T-helper 1 cell (primary cell): ENCODE measurements around the gene VGF.
A peak's percentile ranks its signal among the peaks of the same experiment; 100 is the strongest.

ENCODE experiments used
- DNase-seq, 5 donors: peaks; one replicate each; pipeline ENCODE4 v3.0.0-alpha.2; 2012 to 2020

The VGF gene

DNA sequence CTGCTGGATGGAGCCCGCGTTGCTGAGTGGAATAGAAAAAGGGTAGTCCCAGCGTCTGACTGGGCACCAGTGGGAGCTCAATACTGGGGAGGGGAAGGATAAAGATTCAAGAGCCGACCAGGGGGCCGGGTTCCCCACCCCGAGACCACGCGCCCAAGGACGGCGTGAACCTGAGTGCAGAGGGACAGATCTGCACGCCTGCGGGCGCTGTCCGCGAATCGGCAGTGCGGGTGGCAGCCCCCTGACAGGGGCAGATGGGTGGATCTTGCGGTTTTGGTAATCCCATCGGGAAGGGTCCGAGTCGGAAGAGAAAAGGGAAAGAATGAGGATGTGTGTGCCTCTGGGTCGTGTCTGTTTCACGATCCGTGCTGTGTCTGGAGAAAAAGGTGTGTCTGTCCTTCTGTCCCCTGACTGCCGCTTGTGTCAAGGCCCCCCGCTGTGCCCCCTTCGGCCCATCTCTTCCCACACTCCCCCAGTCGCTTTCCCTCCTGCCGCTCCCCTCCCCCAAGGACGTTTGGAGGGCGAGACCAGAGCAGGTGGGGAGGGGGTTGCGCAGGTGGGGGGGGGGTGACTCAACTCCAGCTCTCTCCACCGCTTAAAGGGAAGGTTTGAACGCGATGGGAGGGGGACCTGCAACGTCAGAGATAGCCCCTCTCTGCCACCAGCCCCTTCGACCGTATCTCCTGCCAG lies 734 bp upstream of the VGF start:
- DNase-seq, result no peak

GRCh38 chr7:101164071-101164840 lies 1.1 kb downstream of the VGF start:
- no peak for DNase-seq

- peak in 1 of 5 donors; percentile 47 for DNase-seq
Measured at GRCh38 chr7:101163279-101164070, 1.9 kb downstream of the VGF start.

DNA sequence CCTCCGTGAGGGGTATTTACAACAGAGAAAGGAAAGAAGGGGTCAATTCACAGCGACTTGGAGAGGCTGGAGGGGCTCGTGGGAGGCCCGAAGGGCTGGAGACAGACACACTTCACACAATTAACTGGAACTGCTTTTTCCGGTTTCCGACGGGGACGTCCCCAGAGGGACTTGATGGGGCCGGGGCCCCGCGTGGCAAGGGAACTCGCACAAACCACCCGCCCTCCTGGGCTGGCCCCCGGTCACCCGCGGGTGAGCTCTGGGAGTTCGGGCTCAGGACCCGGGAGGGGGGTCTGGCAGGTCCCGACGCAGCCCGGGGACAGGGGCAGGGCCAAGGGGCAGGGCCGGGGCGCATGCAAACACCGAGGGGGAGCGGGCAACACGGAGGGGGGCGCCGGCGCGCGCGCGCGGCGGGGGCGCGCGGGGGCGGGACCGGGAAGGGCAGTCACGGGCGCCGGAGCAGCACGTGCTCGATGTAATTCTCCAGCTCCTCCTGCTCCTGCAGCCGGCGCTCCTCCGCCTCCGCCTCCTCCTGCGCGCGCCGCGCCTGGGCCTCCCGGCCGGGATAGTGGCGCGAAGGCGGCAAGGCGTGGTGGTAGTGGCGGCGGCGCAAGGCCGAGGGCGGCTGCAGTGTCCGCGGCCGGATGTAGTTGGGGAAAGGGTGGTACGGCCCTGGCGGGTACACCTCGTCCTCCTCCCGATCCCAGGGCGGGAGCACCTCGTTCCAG lies 2.7 kb downstream of the VGF start:
- no peak for DNase-seq

DNA sequence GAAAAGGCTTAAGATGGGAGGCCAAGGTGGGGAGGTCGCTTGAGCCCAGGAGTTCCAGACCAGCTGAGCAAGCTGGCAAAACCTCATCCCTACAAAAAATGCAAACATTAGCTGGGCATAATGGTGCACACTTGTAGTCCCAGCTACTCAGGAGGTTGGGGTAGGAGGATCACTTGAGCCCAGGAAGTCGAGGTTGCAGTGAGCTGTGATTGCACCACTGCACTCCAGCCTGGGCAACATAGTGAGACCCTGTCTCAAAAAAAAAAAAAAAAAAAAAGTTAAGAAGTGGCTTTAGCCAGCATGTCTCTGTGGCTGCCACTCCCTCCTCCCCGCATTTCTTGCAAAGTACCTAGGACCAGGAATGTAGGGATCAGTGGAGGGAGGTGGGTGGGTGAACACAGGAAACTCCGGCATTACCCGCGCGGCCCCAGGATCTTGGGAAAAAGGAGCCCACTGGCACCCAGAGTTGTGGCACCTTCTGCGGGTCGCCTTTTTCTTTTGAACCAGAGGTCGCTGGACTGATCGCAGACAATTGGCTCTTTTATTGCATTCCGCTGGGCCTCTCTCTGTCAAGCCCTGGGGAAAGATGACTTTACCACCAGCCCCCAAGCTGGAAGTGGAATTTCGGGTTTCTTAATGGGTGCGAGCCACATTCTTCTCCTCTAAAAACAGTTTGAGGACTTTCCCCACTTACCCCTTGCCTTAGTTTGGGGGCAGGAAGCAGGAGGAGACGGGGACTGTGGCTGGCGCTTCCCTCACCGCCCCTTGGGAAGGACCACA lies 3.5 kb downstream of the VGF start:
- no peak for DNase-seq

DNA sequence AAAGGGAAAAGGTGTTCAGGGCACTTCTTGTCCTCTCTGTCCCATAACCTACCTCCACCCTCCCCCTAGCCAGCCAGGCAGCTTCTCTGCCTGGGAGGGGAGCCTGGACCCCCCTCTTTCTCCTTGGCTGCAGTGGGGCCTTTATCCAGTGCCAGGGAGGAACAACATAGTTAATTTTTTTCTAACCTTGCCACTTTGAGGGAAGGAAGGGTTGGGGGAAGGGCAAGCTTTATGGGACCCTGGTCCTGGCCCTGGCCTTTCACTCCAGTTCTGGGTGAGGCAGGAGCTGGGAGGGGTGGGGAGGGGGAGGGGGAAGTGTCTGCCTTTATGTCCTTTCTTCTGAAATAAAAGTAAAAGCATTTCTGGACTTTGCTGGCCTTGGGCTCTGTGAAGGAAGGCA lies 4.5 kb downstream of the VGF start:
- DNase-seq, result no peak

DNA sequence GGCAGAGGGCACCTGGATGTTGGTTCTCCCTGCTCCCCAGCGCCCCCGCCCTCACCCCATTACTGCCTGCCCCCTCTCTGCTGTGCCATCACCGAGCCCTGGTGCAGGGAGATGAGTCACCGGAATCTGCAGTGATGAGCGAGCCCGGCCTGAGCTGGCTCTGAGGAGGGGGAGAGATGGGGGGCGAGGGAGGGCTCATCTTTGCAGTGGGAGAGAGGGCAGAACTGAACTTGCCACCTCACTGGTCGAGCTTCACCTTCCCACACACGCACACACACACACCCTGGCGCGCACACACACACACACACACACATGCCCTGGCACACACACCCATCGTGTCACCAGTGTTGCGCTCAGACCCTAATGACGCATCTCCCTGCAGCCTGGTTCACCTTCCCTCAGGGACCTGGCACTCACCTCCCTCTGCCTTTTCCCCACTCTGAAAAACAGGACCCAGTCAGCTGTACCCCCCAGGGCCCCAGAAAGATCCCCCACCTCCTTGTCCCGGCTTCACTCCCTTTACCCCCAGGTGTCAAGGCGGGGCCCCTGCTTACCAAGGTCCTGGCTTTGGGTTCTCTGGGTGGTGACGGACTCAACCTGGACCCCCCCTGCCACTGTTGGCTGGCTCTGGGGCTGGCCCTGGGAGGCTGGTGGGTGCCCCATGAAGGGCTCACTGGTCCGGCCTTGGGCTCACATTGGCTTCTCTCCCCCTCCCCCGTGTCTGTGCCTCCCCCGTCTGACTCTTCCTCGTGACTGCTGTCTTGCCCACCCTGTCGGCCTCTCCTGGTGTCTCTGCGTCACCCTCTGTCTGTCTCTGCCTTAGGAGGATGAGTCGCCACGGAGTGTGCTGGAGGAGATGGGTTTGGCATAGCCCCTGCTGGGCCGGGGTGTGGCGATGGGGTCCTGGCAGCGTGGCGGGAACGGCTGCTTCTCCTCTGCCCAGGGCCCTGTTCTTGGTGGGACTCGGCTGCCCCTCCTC lies 5.4 kb downstream of the VGF start:
- DNase-seq, result no peak

GRCh38 chr7:101156866-101157589 lies 8.3 kb downstream of the VGF start:
- no peak for DNase-seq

DNA sequence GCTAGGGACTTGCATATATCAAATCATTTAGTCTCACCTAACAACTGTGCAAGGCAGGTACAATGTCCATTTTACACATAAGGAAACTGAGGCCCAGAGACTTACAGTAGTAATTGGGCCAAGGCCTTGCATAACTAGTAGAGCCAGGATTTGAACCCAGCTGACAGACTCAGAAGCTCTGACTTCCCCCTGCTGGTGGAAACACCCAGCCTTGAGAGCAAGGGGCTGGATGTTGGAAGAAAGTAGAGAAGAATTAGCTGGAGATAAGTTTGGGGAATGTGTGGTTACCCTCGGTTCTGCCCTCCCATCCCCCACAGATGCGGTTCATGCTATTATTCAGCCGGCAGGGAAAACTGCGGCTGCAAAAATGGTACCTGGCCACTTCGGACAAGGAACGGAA lies 9.1 kb downstream of the VGF start:
- no peak for DNase-seq

- DNase-seq, result no peak
Measured at GRCh38 chr7:101155303-101155702, 10.1 kb downstream of the VGF start.

GRCh38 chr7:101154693-101155102 lies 10.7 kb downstream of the VGF start:
- DNase-seq, result no peak

GRCh38 chr7:101153969-101154692 lies 11.2 kb downstream of the VGF start, which contains the start of gene AP1S1:
Gene AP1S1 (plus strand): TSS chr7:101154476. CDS start chr7:101154515, 39 bp downstream.
- peak; percentile 83 to 96 (median 87) for DNase-seq

- no peak for DNase-seq
Measured at GRCh38 chr7:101151908-101152651, 13.3 kb downstream of the VGF start.

DNA sequence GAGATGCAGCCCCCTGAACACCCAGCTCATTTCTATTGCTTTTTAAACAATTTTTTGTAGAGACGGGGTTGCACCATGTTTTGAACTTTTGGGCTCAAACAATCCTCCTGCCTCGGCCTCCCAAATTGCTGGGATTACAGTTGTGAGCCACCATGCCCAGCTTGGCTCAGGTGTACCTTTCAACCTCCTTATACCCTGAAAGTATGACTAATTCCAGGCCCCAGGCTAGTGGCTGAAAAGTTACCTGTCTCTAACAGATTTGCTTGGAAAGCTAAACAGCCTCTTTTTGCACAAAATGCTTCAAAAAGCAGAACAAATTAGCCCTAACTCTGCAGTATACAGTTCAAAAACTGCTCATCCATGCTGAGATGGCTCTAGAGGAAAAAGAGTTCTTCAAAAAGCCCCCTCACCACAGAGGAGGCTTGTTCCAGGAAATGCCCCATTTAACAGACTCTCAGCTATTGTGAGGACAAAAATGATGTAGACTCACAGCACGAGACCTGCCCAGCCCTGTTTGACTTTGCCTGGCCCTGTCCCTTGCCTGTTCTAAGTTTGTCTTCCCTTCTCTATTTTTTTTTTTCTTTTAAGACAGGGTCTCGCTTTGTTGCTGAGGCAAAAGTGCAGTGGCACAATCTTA lies 24.5 kb downstream of the VGF start:
- DNase-seq, result no peak

DNA sequence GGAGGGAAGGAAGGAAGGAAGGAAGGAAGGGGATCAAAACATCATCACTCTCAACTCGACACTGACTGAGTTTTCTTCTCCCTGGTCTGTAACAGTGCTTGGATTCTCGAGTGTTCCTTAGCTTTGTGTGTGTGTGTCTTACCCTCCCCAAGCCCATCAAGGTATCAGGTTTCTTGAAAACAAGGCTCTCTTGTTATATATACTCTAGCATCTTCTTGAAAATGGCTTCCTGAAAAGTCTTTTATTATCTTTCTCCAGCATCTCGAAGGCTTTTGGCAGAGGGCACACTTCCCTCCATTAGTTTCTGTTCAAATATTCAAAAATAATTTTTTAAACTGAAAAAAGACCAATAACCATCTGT lies 25.1 kb downstream of the VGF start:
- DNase-seq, result no peak

DNA sequence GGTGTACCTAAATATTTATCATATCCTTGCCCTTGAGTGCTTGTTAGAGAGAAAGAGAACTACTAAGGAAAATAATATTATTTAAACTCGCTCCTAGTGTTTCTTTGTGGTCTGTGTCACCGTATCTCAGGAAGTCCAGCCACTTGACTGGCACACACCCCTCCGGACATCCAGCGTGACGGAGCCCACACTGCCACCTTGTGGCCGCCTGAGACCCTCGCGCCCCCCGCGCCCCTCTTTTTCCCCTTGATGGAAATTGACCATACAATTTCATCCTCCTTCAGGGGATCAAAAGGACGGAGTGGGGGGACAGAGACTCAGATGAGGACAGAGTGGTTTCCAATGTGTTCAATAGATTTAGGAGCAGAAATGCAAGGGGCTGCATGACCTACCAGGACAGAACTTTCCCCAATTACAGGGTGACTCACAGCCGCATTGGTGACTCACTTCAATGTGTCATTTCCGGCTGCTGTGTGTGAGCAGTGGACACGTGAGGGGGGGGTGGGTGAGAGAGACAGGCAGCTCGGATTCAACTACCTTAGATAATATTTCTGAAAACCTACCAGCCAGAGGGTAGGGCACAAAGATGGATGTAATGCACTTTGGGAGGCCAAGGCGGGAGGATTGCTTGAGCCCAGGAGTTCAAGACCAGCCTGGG lies 27.0 kb downstream of the VGF start:
- DNase-seq, result peak; percentile 50 to 85 (median 63)

- DNase-seq, result no peak
Measured at GRCh38 chr7:101137651-101138212, 27.6 kb downstream of the VGF start.
